ENCODE results near the gene IRS2.

IRS2 gene

GRCh38 chr13:109759609-109760008, 26.8 kb downstream of the IRS2 start:
- Histone ChIP-seq H3K4me3 (ENCODE audit: low read length) (no peak overlapping the region), H3K9me3 (ENCODE audit: control insufficient read depth, low read length) (no peaks in the 10 kb centered on the region), H3K9ac (ENCODE audit: low read length) (no peak overlapping the region), H3K4me1 (ENCODE audit: control insufficient read depth, insufficient read depth, low read length) (no peaks in the 10 kb centered on the region), H3K36me3 (ENCODE audit: control insufficient read depth, insufficient read depth, low read length) (no peaks in the 10 kb centered on the region), H3K27me3 (ENCODE audit: control insufficient read depth, insufficient read depth, low read length) (no peaks in the 10 kb centered on the region)

GRCh38 chr13:109758937-109759480, 27.4 kb downstream of the IRS2 start:
- Histone ChIP-seq H3K27me3 (ENCODE audit: control insufficient read depth, insufficient read depth, low read length) (no peaks in the 10 kb centered on the region), H3K9ac (ENCODE audit: low read length) (no peak overlapping the region), H3K4me1 (ENCODE audit: control insufficient read depth, insufficient read depth, low read length) (no peaks in the 10 kb centered on the region), H3K4me3 (ENCODE audit: low read length) (no peak overlapping the region), H3K36me3 (ENCODE audit: control insufficient read depth, insufficient read depth, low read length) (no peaks in the 10 kb centered on the region), H3K9me3 (ENCODE audit: control insufficient read depth, low read length) (no peaks in the 10 kb centered on the region)

DNA sequence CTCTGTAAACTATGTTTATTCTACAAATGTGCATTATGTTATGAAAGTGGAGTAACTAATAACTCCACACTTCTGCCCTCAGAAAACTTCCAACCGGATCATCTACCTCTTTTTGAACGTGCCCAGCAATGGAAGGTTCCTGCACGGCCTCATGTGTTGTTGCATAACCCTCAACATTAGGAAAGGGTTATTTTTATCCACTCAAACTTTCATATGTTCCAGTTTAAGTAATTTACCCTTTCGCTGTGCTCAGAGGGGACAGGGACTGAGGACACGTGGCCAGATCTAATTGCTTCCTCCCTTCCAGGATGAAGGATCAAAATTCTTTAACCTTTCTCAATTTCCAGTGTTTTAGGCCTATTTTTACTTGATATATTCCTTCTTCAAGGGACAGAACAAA, 29.6 kb downstream of the IRS2 start:
- Histone ChIP-seq H3K4me3 (ENCODE audit: low read length) (no peak overlapping the region), H3K9me3 (ENCODE audit: control insufficient read depth, low read length) (no peaks in the 10 kb centered on the region), H3K4me1 (ENCODE audit: control insufficient read depth, insufficient read depth, low read length) (no peaks in the 10 kb centered on the region), H3K27me3 (ENCODE audit: control insufficient read depth, insufficient read depth, low read length) (no peaks in the 10 kb centered on the region), H3K9ac (ENCODE audit: low read length) (no peak overlapping the region), H3K36me3 (ENCODE audit: control insufficient read depth, insufficient read depth, low read length) (no peaks in the 10 kb centered on the region)

DNA sequence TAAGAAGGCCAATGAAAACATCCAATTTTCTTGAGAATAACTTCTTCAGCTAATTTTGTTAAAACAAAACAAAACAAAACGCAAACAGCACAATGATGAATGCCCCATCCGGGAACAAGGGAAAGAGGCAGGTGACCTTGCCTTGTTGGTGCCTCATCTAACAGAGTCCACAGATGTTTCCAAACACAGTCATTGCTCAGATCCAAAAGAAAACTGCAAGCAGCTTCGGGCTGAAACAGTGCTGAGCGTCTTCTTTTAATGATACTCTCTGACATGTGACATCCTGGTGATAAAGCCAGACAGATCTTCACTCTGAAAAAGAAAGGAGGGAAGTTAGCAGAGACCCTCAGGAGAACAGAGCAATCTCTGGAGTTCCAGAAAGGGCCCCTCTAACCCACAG, 30.4 kb downstream of the IRS2 start:
- Histone ChIP-seq H3K9me3 (ENCODE audit: control insufficient read depth, low read length) (no peaks in the 10 kb centered on the region), H3K36me3 (ENCODE audit: control insufficient read depth, insufficient read depth, low read length) (no peaks in the 10 kb centered on the region), H3K4me3 (ENCODE audit: low read length) (no peak overlapping the region), H3K9ac (ENCODE audit: low read length) (no peak overlapping the region), H3K27me3 (ENCODE audit: control insufficient read depth, insufficient read depth, low read length) (no peaks in the 10 kb centered on the region), H3K4me1 (ENCODE audit: control insufficient read depth, insufficient read depth, low read length) (no peaks in the 10 kb centered on the region)

DNA sequence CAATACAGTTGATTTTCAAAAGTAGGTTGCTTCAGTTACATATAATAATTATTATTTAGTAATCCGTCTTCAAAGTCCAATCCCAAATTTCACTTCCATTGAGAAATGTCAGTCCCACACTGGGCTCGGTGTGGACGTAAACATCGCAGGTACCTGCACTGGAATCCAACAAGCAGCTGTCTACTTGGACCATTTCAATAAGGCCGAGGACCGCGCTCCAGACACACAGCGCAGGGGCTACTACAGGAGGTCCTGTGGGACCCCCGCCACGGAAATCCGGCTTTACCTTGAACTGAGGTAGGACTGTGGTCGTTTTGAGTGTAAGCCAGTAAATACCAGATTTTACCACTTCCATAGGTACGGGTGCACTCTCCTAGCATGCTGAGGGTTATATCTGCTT, 30.8 kb downstream of the IRS2 start:
- no peak overlapping the region for H3K4me3 ChIP-seq (ENCODE audit: low read length)
- no peaks in the 10 kb centered on the region for H3K27me3 ChIP-seq (ENCODE audit: control insufficient read depth, insufficient read depth, low read length)
- H3K9me3 ChIP-seq (ENCODE audit: control insufficient read depth, low read length): no peaks in the 10 kb centered on the region
- H3K9ac ChIP-seq (ENCODE audit: low read length): no peak overlapping the region
- H3K4me1 ChIP-seq (ENCODE audit: control insufficient read depth, insufficient read depth, low read length): no peaks in the 10 kb centered on the region
- H3K36me3 ChIP-seq (ENCODE audit: control insufficient read depth, insufficient read depth, low read length): no peaks in the 10 kb centered on the region

GRCh38 chr13:109751477-109751876, 34.9 kb downstream of the IRS2 start:
- Histone ChIP-seq H3K9ac (ENCODE audit: low read length) (no peak overlapping the region), H3K4me1 (ENCODE audit: control insufficient read depth, insufficient read depth, low read length) (no peaks in the 10 kb centered on the region), H3K9me3 (ENCODE audit: control insufficient read depth, low read length) (no peaks in the 10 kb centered on the region), H3K36me3 (ENCODE audit: control insufficient read depth, insufficient read depth, low read length) (no peaks in the 10 kb centered on the region), H3K4me3 (ENCODE audit: low read length) (no peak overlapping the region), H3K27me3 (ENCODE audit: control insufficient read depth, insufficient read depth, low read length) (no peaks in the 10 kb centered on the region)

DNA sequence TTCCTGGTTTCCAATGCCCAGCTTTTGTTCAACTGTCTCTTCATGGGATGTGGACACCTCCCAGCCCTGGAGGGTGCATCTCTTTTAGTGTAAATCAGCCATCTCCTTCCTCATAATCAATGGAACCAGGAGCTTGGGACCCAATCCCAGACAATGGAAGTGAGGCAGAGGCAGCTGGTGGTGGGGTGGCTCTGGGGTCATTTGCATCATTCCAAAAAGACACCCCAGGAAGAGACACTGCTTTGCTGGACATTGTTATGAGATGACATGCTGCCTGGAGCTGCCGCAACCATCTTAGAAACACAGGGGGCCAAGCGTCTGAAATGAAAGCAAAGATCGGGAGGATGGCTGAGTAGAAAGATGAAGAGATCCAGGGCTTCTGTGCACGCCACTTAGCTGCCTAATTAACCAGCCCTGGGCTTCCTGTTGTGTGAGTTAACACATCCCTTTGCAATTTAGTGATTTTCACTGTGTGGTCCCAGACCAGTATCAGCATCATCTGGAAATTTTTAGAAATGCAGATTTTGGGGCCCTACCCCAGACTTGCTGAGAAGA, 36.1 kb downstream of the IRS2 start:
- Histone ChIP-seq H3K4me1 (ENCODE audit: control insufficient read depth, insufficient read depth, low read length) (no peaks in the 10 kb centered on the region), H3K36me3 (ENCODE audit: control insufficient read depth, insufficient read depth, low read length) (no peaks in the 10 kb centered on the region), H3K4me3 (ENCODE audit: low read length) (no peak overlapping the region), H3K9ac (ENCODE audit: low read length) (no peak overlapping the region), H3K9me3 (ENCODE audit: control insufficient read depth, low read length) (no peaks in the 10 kb centered on the region), H3K27me3 (ENCODE audit: control insufficient read depth, insufficient read depth, low read length) (no peaks in the 10 kb centered on the region)

GRCh38 chr13:109749365-109749764, 37.0 kb downstream of the IRS2 start:
- no peak overlapping the region for H3K4me3 ChIP-seq (ENCODE audit: low read length)
- peaks cover 3% of the 10 kb centered on the region for H3K4me1 ChIP-seq (ENCODE audit: control insufficient read depth, insufficient read depth, low read length)
- no peaks in the 10 kb centered on the region for H3K9me3 ChIP-seq (ENCODE audit: control insufficient read depth, low read length)
- no peaks in the 10 kb centered on the region for H3K27me3 ChIP-seq (ENCODE audit: control insufficient read depth, insufficient read depth, low read length)
- H3K9ac ChIP-seq (ENCODE audit: low read length): no peak overlapping the region
- no peaks in the 10 kb centered on the region for H3K36me3 ChIP-seq (ENCODE audit: control insufficient read depth, insufficient read depth, low read length)

DNA sequence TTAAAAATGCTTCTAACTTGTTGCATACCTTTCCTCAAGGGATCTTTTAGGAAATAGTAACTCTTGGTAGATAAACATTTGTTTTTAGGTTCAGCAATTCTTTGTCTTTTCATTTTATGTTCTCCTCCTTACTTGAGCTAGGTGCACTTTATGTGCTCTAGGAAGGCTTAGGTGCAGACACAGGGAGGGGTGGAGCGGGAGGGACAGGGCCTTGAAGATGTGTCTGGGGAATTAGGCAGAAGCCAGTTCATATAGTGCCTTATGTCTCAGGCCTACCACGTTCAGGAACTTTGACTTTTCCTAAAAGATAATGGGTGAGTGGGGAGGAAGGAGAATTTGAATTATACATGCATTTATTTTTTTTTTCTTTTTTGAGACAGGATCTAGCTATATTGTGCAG, 37.7 kb downstream of the IRS2 start:
- H3K9me3 ChIP-seq (ENCODE audit: control insufficient read depth, low read length): no peaks in the 10 kb centered on the region
- H3K27me3 ChIP-seq (ENCODE audit: control insufficient read depth, insufficient read depth, low read length): no peaks in the 10 kb centered on the region
- peaks cover 10% of the 10 kb centered on the region for H3K4me1 ChIP-seq (ENCODE audit: control insufficient read depth, insufficient read depth, low read length)
- H3K36me3 ChIP-seq (ENCODE audit: control insufficient read depth, insufficient read depth, low read length): no peaks in the 10 kb centered on the region
- no peak overlapping the region for H3K9ac ChIP-seq (ENCODE audit: low read length)
- H3K4me3 ChIP-seq (ENCODE audit: low read length): no peak overlapping the region

GRCh38 chr13:109747524-109747923, 38.9 kb downstream of the IRS2 start:
- Histone ChIP-seq H3K4me3 (ENCODE audit: low read length) (no peak overlapping the region), H3K9ac (ENCODE audit: low read length) (no peak overlapping the region), H3K36me3 (ENCODE audit: control insufficient read depth, insufficient read depth, low read length) (no peaks in the 10 kb centered on the region), H3K4me1 (ENCODE audit: control insufficient read depth, insufficient read depth, low read length) (peaks cover 10% of the 10 kb centered on the region), H3K9me3 (ENCODE audit: control insufficient read depth, low read length) (no peaks in the 10 kb centered on the region), H3K27me3 (ENCODE audit: control insufficient read depth, insufficient read depth, low read length) (no peaks in the 10 kb centered on the region)

GRCh38 chr13:109746364-109746763, 40.0 kb downstream of the IRS2 start:
- Histone ChIP-seq H3K4me3 (ENCODE audit: low read length) (no peak overlapping the region), H3K9ac (ENCODE audit: low read length) (no peak overlapping the region), H3K4me1 (ENCODE audit: control insufficient read depth, insufficient read depth, low read length) (peaks cover 10% of the 10 kb centered on the region), H3K27me3 (ENCODE audit: control insufficient read depth, insufficient read depth, low read length) (no peaks in the 10 kb centered on the region), H3K9me3 (ENCODE audit: control insufficient read depth, low read length) (no peaks in the 10 kb centered on the region), H3K36me3 (ENCODE audit: control insufficient read depth, insufficient read depth, low read length) (no peaks in the 10 kb centered on the region)

DNA sequence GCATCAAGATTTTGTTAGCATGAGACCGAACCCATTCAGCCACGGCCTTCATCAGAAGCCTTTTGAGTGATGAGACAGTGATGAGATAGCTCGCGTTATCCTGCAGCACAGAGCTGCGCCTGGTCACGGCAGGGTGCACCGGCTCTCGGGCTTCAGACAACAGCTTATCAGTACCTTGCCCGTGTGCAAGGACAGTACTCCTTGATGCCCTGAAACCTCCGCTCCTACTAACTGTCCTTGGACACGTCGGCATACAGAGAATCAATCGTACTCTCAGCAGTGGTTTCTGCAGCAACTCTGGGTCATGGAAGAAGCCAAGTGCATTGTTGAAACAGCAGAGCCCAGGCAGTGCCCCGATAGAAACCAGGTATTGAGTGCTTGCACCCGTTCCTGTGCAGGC, 40.7 kb downstream of the IRS2 start:
- Histone ChIP-seq H3K9me3 (ENCODE audit: control insufficient read depth, low read length) (no peaks in the 10 kb centered on the region), H3K9ac (ENCODE audit: low read length) (no peak overlapping the region), H3K4me3 (ENCODE audit: low read length) (no peak overlapping the region), H3K27me3 (ENCODE audit: control insufficient read depth, insufficient read depth, low read length) (no peaks in the 10 kb centered on the region), H3K4me1 (ENCODE audit: control insufficient read depth, insufficient read depth, low read length) (peaks cover 10% of the 10 kb centered on the region), H3K36me3 (ENCODE audit: control insufficient read depth, insufficient read depth, low read length) (no peaks in the 10 kb centered on the region)

DNA sequence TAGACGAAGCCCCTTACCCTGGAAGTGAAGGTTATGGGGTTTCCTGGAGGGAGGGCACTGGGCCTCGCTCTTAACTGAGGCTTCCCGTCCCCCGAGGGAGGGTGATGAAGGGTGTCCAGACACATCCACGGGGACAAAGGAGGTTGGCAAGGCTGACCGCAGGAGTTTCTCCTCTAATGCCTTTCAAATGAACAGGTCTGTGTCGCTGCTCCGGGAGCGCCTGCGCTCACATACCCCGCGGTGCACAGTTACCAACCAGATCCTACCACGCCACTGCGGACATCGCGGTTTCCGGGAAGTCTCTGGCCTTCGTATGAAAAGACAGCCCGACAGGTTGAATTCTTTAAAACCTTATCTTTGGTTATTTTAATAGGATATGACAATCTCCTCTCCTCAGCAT, 41.3 kb downstream of the IRS2 start:
- Histone ChIP-seq H3K9me3 (ENCODE audit: control insufficient read depth, low read length) (no peaks in the 10 kb centered on the region), H3K9ac (ENCODE audit: low read length) (no peak overlapping the region), H3K27me3 (ENCODE audit: control insufficient read depth, insufficient read depth, low read length) (no peaks in the 10 kb centered on the region), H3K4me3 (ENCODE audit: low read length) (no peak overlapping the region), H3K36me3 (ENCODE audit: control insufficient read depth, insufficient read depth, low read length) (no peaks in the 10 kb centered on the region), H3K4me1 (ENCODE audit: control insufficient read depth, insufficient read depth, low read length) (peaks cover 10% of the 10 kb centered on the region)

All from mucosa of stomach (tissue), 1 donor.